GM23248 (cell line): ENCODE data around the gene CARMIL1.

ENCODE experiments used
- EZH2 ChIP-seq: fragments of 200-600 bp; sonication (generic); IDR thresholded peaks from 2 replicates; pipeline ENCODE4 v1.6.1; 2018; ENCODE audit warnings: antibody characterized with exemption, mild to moderate bottlenecking; ENCODE audit not compliant: insufficient read depth, poor library complexity, severe bottlenecking
- EZH2phosphoT487 ChIP-seq: fragments of 200-600 bp; sonication (generic); IDR thresholded peaks from 2 replicates; pipeline ENCODE4 v1.6.1; 2018; ENCODE audit warnings: antibody characterized with exemption, moderate library complexity, mild to moderate bottlenecking, low read depth; ENCODE audit not compliant: insufficient read depth

- TF ChIP-seq EZH2 = no peak
- no peak for TF ChIP-seq EZH2phosphoT487
Observed at GRCh38 chr6:25465941-25466340, 186.8 kb downstream of the CARMIL1 start.
